ENCODE results near the gene SLC45A2. TPM values are rescaled to one million over a fixed set of nuclear protein-coding genes. Genes with fewer than 3 reads are reported as not detected.

SLC45A2 gene
- total RNA-seq, 1 experiment from 2014 or later, result not detected

DNA sequence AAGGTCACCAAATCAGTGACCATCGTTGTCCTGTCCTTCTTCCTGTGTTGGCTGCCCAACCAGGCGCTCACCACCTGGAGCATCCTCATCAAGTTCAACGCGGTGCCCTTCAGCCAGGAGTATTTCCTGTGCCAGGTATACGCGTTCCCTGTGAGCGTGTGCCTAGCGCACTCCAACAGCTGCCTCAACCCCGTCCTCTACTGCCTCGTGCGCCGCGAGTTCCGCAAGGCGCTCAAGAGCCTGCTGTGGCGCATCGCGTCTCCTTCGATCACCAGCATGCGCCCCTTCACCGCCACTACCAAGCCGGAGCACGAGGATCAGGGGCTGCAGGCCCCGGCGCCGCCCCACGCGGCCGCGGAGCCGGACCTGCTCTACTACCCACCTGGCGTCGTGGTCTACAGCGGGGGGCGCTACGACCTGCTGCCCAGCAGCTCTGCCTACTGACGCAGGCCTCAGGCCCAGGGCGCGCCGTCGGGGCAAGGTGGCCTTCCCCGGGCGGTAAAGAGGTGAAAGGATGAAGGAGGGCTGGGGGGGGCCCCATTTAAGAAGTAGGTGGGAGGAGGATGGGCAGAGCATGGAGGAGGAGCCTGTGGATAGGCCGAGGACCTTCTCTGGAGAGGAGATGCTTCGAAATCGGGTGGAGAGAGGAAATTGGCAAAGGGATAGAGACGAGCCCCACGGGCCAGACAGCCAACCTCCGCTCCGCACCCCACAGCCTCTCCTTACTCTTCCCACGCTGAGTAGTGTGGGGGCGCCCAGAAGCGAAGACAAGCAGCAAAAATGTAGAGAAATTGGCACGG, 46.6 kb downstream of the SLC45A2 start:
- H3T11ph ChIP-seq (ENCODE audit: low read length), result no peak overlapping the region
- H2BK5ac ChIP-seq (ENCODE audit: insufficient read length, low read length), result no peak overlapping the region
- no peak overlapping the region for H4K8ac ChIP-seq (replicated peaks; ENCODE audit: insufficient read length, low read depth, low read length)
- H3K27me3 Mint-ChIP-seq (ENCODE audit: low read depth), result peaks cover 38% of the 10 kb centered on the region
- peaks cover 10% of the 10 kb centered on the region for H3K23me2 ChIP-seq (ENCODE audit: insufficient read length, low read depth, low read length, poor library complexity, severe bottlenecking)
- no peak overlapping the region for H3K56ac ChIP-seq (ENCODE audit: insufficient read length, low read depth, low read length)
- H3K9me3 Mint-ChIP-seq, result no peaks in the 10 kb centered on the region
- H3K79me2 ChIP-seq (ENCODE audit: insufficient read depth, low read length), result no peaks in the 10 kb centered on the region
- H4K20me1 ChIP-seq (ENCODE audit: control insufficient read depth, insufficient read depth, insufficient read length), result no peaks in the 10 kb centered on the region
- no peak overlapping the region for H4K91ac ChIP-seq (ENCODE audit: insufficient read length, low read depth, low read length)
- H3K36me3 Mint-ChIP-seq (ENCODE audit: insufficient read depth in 1 of 3, low read depth in 3 of 3), result no peaks in the 10 kb centered on the region
- no peaks in the 10 kb centered on the region for H3K79me1 ChIP-seq (ENCODE audit: insufficient read depth, low read depth, low read length, poor library complexity, severe bottlenecking)
- H2BK12ac ChIP-seq (ENCODE audit: insufficient read length, low read depth, low read length), result no peak overlapping the region
- no peaks in the 10 kb centered on the region for H3K4me1 ChIP-seq (ENCODE audit: insufficient read depth, low read length)
- H2BK120ac ChIP-seq (ENCODE audit: low read depth, low read length, poor library complexity, severe bottlenecking), result no peak overlapping the region
- H3K9me3 ChIP-seq (ENCODE audit: control insufficient read depth, low read depth, low read length), result no peaks in the 10 kb centered on the region
- peaks cover 11% of the 10 kb centered on the region; the same call in 1 of the 2 replicates for H3K27me3 ChIP-seq (ENCODE audit: insufficient read depth, low read length)
- WGBS (ENCODE audit: extremely low coverage, insufficient read length, low lambda C conversion rate), result no CpG with 5 or more reads among the region's 54 CpGs
- no peak for TF ChIP-seq CTCF (conservative IDR thresholded peaks at IDR 0.05)
- H3K4me2 ChIP-seq (ENCODE audit: insufficient read depth, insufficient read length, low read length), result no peak overlapping the region
- no peak overlapping the region for H2AK5ac ChIP-seq (ENCODE audit: insufficient read length, low read length)
- H2AFZ ChIP-seq (ENCODE audit: low read length), result no peak overlapping the region
- H2BK15ac ChIP-seq (ENCODE audit: low read depth, low read length), result no peak overlapping the region
- no peak overlapping the region for H3K18ac ChIP-seq (ENCODE audit: insufficient read length, low read depth, low read length)
- H3K14ac ChIP-seq (ENCODE audit: insufficient read depth, low read length), result no peak overlapping the region
- H3K4me1 Mint-ChIP-seq, result peaks cover 18 to 25% of the 10 kb centered on the region in 2 experiments
- H3K9ac ChIP-seq (ENCODE audit: extremely low read depth, insufficient read length, low read length), result no peak overlapping the region
- no peak overlapping the region for H3K23ac ChIP-seq (ENCODE audit: insufficient read length, low read depth, low read length)
- H3K27ac ChIP-seq (ENCODE audit: insufficient read length, low read depth, low read length), result no peak overlapping the region
- no peak overlapping the region for H3K27ac Mint-ChIP-seq
- no peak for DNase-seq
- H3K4ac ChIP-seq (ENCODE audit: low read depth, low read length), result no peak overlapping the region
- H3K4me3 Mint-ChIP-seq, result no peak overlapping the region
- no peak overlapping the region for H4K5ac ChIP-seq (ENCODE audit: insufficient read length, low read depth, low read length)
- H2BK20ac ChIP-seq (ENCODE audit: low read depth, low read length, poor library complexity, severe bottlenecking), result no peak overlapping the region
